NCI-H82 (cell line): ENCODE results near the gene ELAVL2.

Source experiments
- DNase-seq: peaks from one replicate; lab custom pipeline; 2025; lab: John Stamatoyannopoulos, UW

Gene ELAVL2

GRCh38 chr9:23662320-23662719, 163.7 kb downstream of the ELAVL2 start:
- no peak for DNase-seq

- no peak for DNase-seq
These were observed 166.6 kb downstream of the ELAVL2 start for GRCh38 chr9:23659346-23660006.

GRCh38 chr9:23658376-23659258, 167.4 kb downstream of the ELAVL2 start:
- DNase-seq = no peak

GRCh38 chr9:23651051-23651450, 175.0 kb downstream of the ELAVL2 start:
- no peak for DNase-seq

GRCh38 chr9:23648651-23649050, 177.4 kb downstream of the ELAVL2 start:
- DNase-seq = peak; percentile 62

GRCh38 chr9:23644896-23645295, 181.1 kb downstream of the ELAVL2 start:
- DNase-seq = no peak

- no peak for DNase-seq
These were observed 181.7 kb downstream of the ELAVL2 start for GRCh38 chr9:23644326-23644725.

- DNase-seq = no peak
These were observed 182.3 kb downstream of the ELAVL2 start for GRCh38 chr9:23643656-23644258.
